OCI-LY3 (cell line): ENCODE measurements around the gene ACBD3.

ENCODE experiments used
- CTCF ChIP-seq: fragments of 200-600, 300-600 bp; sonication (generic); IDR thresholded peaks from 2 replicates; pipeline ENCODE4 v1.5.1; 2014; ENCODE audit warnings: antibody characterized with exemption, low read length, low read depth
- EZH2phosphoT487 ChIP-seq: fragments of 200-600 bp; shearing (Covaris generic); IDR thresholded peaks from 2 replicates; pipeline ENCODE4 v1.6.1; 2018; ENCODE audit warnings: antibody characterized with exemption, mixed run types, low read depth

GRCh38 chr1:226128487-226129075 is 58.0 kb downstream of the ACBD3 start:
- TF ChIP-seq CTCF, result no peak
- no peak for TF ChIP-seq EZH2phosphoT487
